ENCODE results near the gene MEG3. TPM values are rescaled to one million over a fixed set of nuclear protein-coding genes. Genes with fewer than 3 reads are reported as not detected.

Gene MEG3
- total RNA-seq, 4 donors from 2014 or later, result 8.2 to 18.2 (median 10.0) TPM

GRCh38 chr14:100804138-100804537 lies 21.8 kb upstream of the MEG3 start:
- DNase-seq (ENCODE audit: low spot score in 2 of 2), result no peak
- intact Hi-C loops (cut with DNase I; ENCODE audit: low total_unique reads), result no loop called here
- H3K4me3 ChIP-seq (ENCODE audit: low read depth, poor library complexity, severe bottlenecking), result no peak overlapping the region
- 92% methylated on average over 13 of the region's 13 CpGs for WGBS, 2 donors
- TF ChIP-seq CTCF (IDR thresholded peaks at IDR 0.05) (no peak), POLR2A (IDR thresholded peaks at IDR 0.05) (no peak)

- 84 to 86% methylated on average over 9 of the region's 9 CpGs for WGBS, 2 donors
- no peak for TF ChIP-seq POLR2A (IDR thresholded peaks at IDR 0.05)
- TF ChIP-seq CTCF (IDR thresholded peaks at IDR 0.05), result no peak
- H3K4me3 ChIP-seq (ENCODE audit: low read depth, poor library complexity, severe bottlenecking), result no peak overlapping the region
- intact Hi-C loops (cut with DNase I; ENCODE audit: low total_unique reads), result no loop called here
- no peak for DNase-seq (ENCODE audit: low spot score in 2 of 2)
These were observed 21.2 kb upstream of the MEG3 start for GRCh38 chr14:100804558-100805309.

GRCh38 chr14:100806386-100806785 lies 19.5 kb upstream of the MEG3 start:
- H3K4me3 ChIP-seq (ENCODE audit: low read depth, poor library complexity, severe bottlenecking), result no peak overlapping the region
- no peak for TF ChIP-seq CTCF (IDR thresholded peaks at IDR 0.05)
- no peak for TF ChIP-seq POLR2A (IDR thresholded peaks at IDR 0.05)
- intact Hi-C loops (cut with DNase I; ENCODE audit: low total_unique reads), result no loop called here
- DNase-seq (ENCODE audit: low spot score in 2 of 2), result no peak
- 76 to 84% methylated on average over 8 to 9 of the region's 9 CpGs for WGBS, 2 donors

GRCh38 chr14:100807496-100807895 lies 18.4 kb upstream of the MEG3 start:
- WGBS, 2 donors, result 93 to 95% methylated on average over 12 to 14 of the region's 14 CpGs
- no peak overlapping the region for H3K4me3 ChIP-seq (ENCODE audit: low read depth, poor library complexity, severe bottlenecking)
- intact Hi-C loops (cut with DNase I; ENCODE audit: low total_unique reads), result no loop called here
- TF ChIP-seq CTCF (IDR thresholded peaks at IDR 0.05) (no peak), POLR2A (IDR thresholded peaks at IDR 0.05) (no peak)
- DNase-seq (ENCODE audit: low spot score in 2 of 2), result no peak

- intact Hi-C loops (cut with DNase I; ENCODE audit: low total_unique reads), result no loop called here
- WGBS, 2 donors, result 82 to 83% methylated on average over 16 of the region's 16 CpGs
- TF ChIP-seq CTCF (IDR thresholded peaks at IDR 0.05) (no peak), POLR2A (IDR thresholded peaks at IDR 0.05) (no peak)
- H3K4me3 ChIP-seq (ENCODE audit: low read depth, poor library complexity, severe bottlenecking), result no peak overlapping the region
- DNase-seq (ENCODE audit: low spot score in 2 of 2), result no peak
These were observed 17.8 kb upstream of the MEG3 start for GRCh38 chr14:100807979-100808734.

Measured in lower leg skin (tissue), 4 donors.